Muscle of leg (tissue), 11 donors: ENCODE results near the gene GNAT3. TPM values are rescaled to one million over a fixed set of nuclear protein-coding genes. Genes with fewer than 3 reads are reported as not detected.

Source experiments
- DNase-seq: peaks from one replicate; pipeline ENCODE4 v3.0.0; 2013
- H3K27ac ChIP-seq: one replicate; pipeline ENCODE4 v1.5.1; 2013; ENCODE audit warnings: mild to moderate bottlenecking, low read length, control low read depth
- H3K27me3 ChIP-seq: one replicate; pipeline ENCODE4 v1.6.1; 2013; ENCODE audit warnings: low read length; ENCODE audit not compliant: control insufficient read depth, insufficient read depth
- H3K36me3 ChIP-seq: one replicate; pipeline ENCODE4 v1.6.1; 2013; ENCODE audit warnings: low read length; ENCODE audit not compliant: control insufficient read depth, insufficient read depth
- H3K4me1 ChIP-seq: one replicate; pipeline ENCODE4 v1.6.1; 2013; ENCODE audit warnings: low read length; ENCODE audit not compliant: control insufficient read depth, insufficient read depth
- H3K4me3 ChIP-seq: one replicate; pipeline ENCODE4 v1.5.1; 2013; ENCODE audit warnings: low read length, control low read depth
- H3K9me3 ChIP-seq: replicated peaks from 2 replicates; pipeline ENCODE4 v1.6.1; 2013; ENCODE audit warnings: low read depth, low read length; ENCODE audit not compliant: control insufficient read depth
- WGBS: methylation state at CpG from one replicate; pipeline ENCODE4 v1.1.5; 2013; ENCODE audit warnings: missing lambda C conversion rate; ENCODE audit not compliant: insufficient coverage; 5-methylcytosine and 5-hydroxymethylcytosine counted together
- polyA plus RNA-seq, 8 donors: library from polyadenylated mRNA; unstranded; fragments of 120-200 nt; gene quantifications; one replicate each; pipeline versions ENCODE4 v1.2.1 to v1.2.3, GENCODE V29; 2013; ENCODE audit warnings: inconsistent platforms in 1 of 8, low replicate concordance in 1 of 8; ENCODE audit not compliant: insufficient read length in 8 of 8, insufficient read depth in 1 of 8
- total RNA-seq: library from RNA; stranded (reverse); fragments of 120-200 nt; gene quantifications from one replicate; pipeline ENCODE4 v1.2.4, GENCODE V29; 2013

GNAT3 gene
- total and polyA plus RNA-seq, 9 donors = 0.10 to 0.27 (median 0.13) TPM; not detected in 2

DNA sequence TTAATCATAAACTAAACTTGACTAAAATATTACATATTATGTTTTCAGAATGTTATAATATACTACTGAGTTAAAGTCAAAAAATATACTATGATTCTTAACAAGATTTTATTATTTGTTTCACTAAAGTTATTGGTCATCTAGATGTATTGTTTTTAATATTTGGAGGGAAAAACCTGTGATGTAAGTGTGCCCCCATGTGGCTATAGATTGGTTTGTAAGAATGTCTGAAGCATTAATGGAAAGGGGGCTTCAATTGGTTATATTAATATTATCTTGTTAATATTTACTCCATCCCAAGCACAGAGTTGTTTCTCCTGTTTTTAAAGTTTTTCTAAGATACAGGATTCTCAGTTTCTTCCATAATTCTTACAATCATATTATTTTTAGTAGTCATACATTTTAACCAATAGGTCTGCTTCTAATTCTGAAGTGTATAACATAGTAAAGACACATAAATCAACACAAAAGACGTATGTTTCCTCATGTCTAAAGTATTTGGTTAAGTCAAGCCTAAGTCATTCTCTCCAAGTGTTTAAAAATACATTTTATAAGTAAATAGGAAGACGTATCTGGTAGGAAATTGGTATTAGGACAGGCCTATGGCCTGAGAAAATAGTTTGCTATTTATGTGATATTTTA is 58.0 kb downstream of the GNAT3 start:
- H3K9me3 ChIP-seq = no peaks in the 10 kb centered on the region
- H3K27ac ChIP-seq = no peak overlapping the region
- H3K4me3 ChIP-seq = no peak overlapping the region
- no peaks in the 10 kb centered on the region for H3K36me3 ChIP-seq
- DNase-seq = peak; percentile 63
- H3K27me3 ChIP-seq = no peaks in the 10 kb centered on the region
- WGBS = no CpG with 5 or more reads among the region's 2 CpGs
- no peaks in the 10 kb centered on the region for H3K4me1 ChIP-seq

DNA sequence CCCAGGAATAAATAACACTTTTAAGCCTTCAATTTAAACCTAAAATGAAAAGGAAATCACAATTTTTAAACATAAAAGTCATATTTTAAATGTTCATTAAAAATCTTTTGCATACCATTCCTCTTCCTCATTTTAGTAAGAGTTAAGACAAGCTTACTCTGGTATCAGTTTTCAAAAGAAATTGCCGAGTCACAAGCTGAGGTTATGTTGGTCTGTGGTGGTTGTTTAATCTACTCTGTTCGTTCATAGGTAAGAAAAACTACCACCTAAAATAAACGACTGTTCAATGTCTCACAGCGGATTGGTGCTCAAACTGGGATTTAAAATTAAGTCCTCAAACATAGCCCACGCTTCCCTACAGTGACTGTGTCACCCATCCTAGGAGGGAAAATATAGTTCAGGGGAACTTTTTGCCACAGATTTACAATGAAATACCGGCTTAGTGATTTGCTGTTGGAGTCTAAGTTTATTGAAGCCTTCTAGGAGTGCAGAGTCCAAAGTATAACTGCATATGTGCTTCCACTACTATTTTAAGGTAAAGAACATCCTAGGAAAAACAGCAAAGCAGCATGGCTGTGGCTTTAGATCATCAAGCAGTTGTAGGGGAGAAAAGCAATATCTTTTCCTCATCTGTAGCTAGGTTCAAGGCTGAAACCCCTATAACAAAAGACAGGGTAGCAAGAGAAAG is 61.1 kb downstream of the GNAT3 start:
- H3K27me3 ChIP-seq = no peaks in the 10 kb centered on the region
- H3K27ac ChIP-seq = no peak overlapping the region
- no peaks in the 10 kb centered on the region for H3K36me3 ChIP-seq
- H3K4me1 ChIP-seq = no peaks in the 10 kb centered on the region
- DNase-seq = no peak
- H3K4me3 ChIP-seq = no peak overlapping the region
- H3K9me3 ChIP-seq = no peaks in the 10 kb centered on the region
- no CpG with 5 or more reads among the region's 6 CpGs for WGBS

DNA sequence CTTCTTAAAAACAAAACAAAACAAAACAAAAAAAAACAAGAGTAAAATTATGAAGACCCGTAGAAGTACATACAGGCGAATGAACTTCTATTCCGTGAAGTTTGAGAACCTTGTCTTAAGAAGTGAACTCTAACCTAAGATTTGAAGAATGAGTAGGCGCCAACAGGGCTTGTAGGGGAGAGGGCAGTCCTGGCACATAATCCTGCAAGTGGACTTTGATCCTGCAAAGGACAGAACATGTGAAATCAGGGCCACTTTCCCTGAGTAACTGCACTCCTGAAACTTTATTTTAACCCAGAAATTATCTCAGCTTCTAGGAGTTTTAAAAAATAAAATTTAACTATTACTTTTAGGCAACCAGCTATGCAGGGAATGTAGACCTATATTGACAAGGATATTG is 62.0 kb downstream of the GNAT3 start:
- no peaks in the 10 kb centered on the region for H3K36me3 ChIP-seq
- 90% methylated on average over 3 of the region's 4 CpGs for WGBS
- no peak overlapping the region for H3K4me3 ChIP-seq
- H3K27me3 ChIP-seq = no peaks in the 10 kb centered on the region
- H3K4me1 ChIP-seq = no peaks in the 10 kb centered on the region
- DNase-seq = no peak
- H3K27ac ChIP-seq = no peak overlapping the region
- no peaks in the 10 kb centered on the region for H3K9me3 ChIP-seq

DNA sequence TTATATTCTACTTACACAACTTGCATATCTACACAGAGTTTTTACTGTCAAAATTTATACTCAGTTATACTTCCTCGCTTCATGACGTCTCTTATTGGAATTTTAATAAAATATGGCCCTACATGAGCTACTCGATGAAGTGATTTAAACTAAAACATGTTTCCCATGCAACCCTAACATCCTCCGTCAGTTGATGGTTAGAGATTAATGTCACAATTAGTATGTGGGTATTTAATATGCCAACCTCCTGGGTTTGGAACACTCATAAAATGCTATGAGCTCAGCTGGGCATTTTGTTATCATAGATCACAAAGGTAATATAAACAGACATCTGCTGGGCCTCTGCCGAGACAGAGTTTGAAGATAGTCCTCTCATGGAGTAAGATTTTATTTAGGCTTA is 66.5 kb downstream of the GNAT3 start:
- no peaks in the 10 kb centered on the region for H3K27me3 ChIP-seq
- H3K27ac ChIP-seq = no peak overlapping the region
- H3K36me3 ChIP-seq = no peaks in the 10 kb centered on the region
- no CpG with 5 or more reads among the region's 5 CpGs for WGBS
- DNase-seq = no peak
- no peak overlapping the region for H3K4me3 ChIP-seq
- H3K9me3 ChIP-seq = no peaks in the 10 kb centered on the region
- peaks cover 3% of the 10 kb centered on the region for H3K4me1 ChIP-seq

DNA sequence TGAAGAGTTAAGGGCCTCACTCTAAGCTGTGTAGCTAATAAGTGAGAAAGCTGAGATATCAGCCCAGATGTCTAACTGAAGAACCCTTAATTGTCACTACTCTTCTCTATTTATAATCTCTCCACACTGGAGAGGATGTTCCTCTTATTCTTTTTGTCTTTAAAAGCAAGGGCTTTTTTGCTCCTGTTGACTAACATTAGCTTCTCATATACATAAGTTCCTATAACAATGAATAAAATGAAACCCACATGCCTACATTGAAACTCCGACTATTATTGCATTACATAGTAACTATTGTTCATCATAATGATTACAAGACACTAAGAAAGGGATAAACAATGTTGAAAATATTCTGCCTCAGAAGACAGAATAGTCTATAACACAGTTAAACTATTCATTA is 67.1 kb downstream of the GNAT3 start:
- no peak for DNase-seq
- Histone ChIP-seq H3K9me3 (no peaks in the 10 kb centered on the region), H3K4me1 (peaks cover 3% of the 10 kb centered on the region), H3K27me3 (no peaks in the 10 kb centered on the region), H3K36me3 (no peaks in the 10 kb centered on the region), H3K4me3 (no peak overlapping the region), H3K27ac (no peak overlapping the region)
- no CpG with 5 or more reads among the region's 1 CpG for WGBS

DNA sequence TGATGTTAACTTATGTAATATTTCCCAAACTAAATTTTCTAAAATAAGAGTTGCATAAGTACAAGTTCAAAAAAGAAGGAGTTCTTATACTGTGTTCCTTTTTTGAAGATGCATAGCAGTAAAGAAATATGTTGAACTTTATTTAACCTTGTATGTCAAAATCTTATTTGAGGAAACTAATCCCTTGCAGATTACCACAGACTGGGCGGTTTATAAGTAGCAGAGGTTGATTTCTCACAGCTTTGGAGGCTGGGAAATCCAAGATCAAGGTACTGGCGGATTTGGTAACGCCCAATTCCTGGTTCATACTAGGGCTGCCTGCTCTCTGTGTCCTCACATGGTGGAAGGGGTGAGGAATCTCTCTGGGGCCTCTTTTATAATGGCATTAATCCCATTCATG is 68.5 kb downstream of the GNAT3 start:
- DNase-seq = peak; percentile 34
- H3K4me3 ChIP-seq = no peak overlapping the region
- WGBS = no CpG with 5 or more reads among the region's 3 CpGs
- peaks cover 3% of the 10 kb centered on the region for H3K4me1 ChIP-seq
- no peaks in the 10 kb centered on the region for H3K36me3 ChIP-seq
- H3K27me3 ChIP-seq = no peaks in the 10 kb centered on the region
- no peak overlapping the region for H3K27ac ChIP-seq
- H3K9me3 ChIP-seq = no peaks in the 10 kb centered on the region

DNA sequence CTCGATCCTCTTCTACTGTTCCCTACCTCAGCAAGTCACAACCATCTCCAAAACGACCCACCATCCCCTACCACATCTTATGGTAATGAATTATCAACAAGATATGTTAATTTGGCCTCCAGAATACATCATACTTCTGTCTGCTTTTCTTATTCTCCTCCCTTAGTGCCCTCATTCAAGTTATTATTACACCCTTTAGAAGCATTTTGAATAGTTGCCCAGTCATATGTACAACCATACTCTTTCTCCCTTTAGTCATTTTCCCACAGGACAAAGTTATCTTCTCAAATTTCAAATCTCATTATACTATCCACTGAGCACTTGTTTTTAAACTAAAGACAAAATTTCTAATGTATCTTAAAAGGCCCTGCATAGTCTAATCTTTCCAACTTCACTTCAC is 71.0 kb downstream of the GNAT3 start:
- H3K9me3 ChIP-seq = no peaks in the 10 kb centered on the region
- H3K27ac ChIP-seq = peak overlapping the region; percentile 71
- H3K27me3 ChIP-seq = no peaks in the 10 kb centered on the region
- H3K4me3 ChIP-seq = no peak overlapping the region
- H3K4me1 ChIP-seq = peaks cover 3% of the 10 kb centered on the region
- H3K36me3 ChIP-seq = no peaks in the 10 kb centered on the region
- 8% methylated on average over 2 of the region's 2 CpGs for WGBS
- DNase-seq = peak; percentile 75

DNA sequence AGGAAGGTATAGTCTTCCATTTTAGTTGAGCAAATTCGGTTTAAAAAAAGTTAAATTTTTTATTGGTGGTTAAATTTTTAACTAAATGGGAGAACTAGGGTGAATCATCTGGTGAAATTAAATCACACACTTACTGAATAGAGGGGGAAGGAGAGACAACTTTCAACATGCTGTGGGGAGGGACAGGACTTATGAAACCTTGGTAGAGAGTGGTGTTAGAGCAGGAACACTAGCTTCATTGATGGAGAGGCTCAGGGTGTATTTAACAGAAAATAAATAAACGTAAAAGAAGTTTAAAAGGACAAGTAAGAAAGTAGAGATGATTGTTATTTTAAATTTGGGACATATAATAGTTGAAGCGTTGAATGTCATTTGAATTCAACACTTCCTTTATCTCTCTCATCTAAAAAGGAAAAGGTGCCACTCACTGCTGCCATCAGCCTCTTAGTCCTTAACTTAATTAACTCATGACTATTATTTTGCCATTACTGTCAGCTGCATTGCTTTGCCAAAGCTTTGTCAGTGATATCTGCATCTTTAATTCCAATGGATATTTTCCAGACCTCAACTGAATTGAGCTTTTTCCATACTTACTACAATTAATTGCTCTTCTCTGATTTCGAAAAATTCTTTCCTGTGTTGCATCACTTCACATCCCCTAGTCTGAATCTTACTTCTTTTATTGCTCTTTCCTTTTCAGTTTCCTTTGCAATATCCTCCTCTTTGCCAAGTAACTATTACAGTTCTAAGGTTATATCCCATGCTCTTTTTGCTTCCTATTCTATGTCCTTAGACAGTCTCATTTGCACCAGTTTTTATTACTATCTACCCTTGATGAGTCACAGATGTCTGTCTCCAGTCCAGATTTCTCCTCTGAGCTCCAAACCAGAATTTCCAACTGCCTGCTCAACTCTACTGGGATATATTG is 71.7 kb downstream of the GNAT3 start:
- 14% methylated on average over 1 of the region's 4 CpGs for WGBS
- H3K4me1 ChIP-seq = peaks cover 3% of the 10 kb centered on the region
- no peaks in the 10 kb centered on the region for H3K9me3 ChIP-seq
- H3K36me3 ChIP-seq = no peaks in the 10 kb centered on the region
- H3K27ac ChIP-seq = peak overlapping the region; percentile 71
- no peak overlapping the region for H3K4me3 ChIP-seq
- DNase-seq = peak; percentile 98
- no peaks in the 10 kb centered on the region for H3K27me3 ChIP-seq

DNA sequence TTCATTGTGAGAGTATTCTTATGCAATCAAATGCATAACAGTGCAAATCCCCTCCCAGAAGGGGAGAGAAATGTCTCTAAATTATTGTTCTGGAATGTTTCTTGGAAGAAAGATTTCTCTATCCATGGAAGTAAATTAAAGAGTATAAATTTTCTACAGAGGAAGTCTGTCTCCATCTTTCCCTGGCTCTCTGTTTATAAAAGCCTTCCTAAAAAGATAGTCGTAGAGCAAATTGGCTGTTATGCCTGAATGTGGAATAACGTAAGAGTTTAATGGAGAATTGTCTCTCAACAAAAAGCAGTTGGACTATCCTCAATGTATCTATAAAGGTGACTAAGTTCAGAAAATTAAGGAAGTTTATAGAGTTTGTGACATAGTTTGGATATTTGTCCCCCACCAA is 76.3 kb downstream of the GNAT3 start:
- Histone ChIP-seq H3K36me3 (no peaks in the 10 kb centered on the region), H3K4me3 (no peak overlapping the region), H3K4me1 (peaks cover under 1% of the 10 kb centered on the region), H3K27me3 (no peaks in the 10 kb centered on the region), H3K27ac (peak overlapping the region; percentile 14), H3K9me3 (no peaks in the 10 kb centered on the region)
- WGBS = no CpG with 5 or more reads among the region's 2 CpGs
- DNase-seq = peak; percentile 78

DNA sequence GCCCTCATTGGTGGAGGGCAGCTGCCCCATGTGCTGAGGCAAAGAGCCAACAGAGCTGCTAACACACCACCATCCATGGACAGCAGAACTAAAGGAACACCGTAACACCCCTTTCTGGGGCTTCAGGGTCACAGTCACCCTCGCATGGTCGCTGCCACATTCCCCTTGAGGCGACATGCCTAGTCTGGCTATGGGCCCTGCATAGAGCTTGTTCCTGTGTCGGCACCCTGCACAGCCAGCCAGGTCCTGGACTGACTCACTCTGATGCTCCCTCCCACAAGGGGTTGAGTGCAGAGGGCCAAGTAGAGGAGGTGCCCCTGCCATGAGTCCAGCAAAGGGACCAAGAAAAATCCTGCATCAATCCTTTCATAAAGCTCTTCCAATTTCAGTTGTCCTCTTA is 77.8 kb downstream of the GNAT3 start:
- no peak overlapping the region for H3K27ac ChIP-seq
- no peak for DNase-seq
- no peak overlapping the region for H3K4me3 ChIP-seq
- 89% methylated on average over 5 of the region's 5 CpGs for WGBS
- H3K27me3 ChIP-seq = no peaks in the 10 kb centered on the region
- no peaks in the 10 kb centered on the region for H3K9me3 ChIP-seq
- H3K4me1 ChIP-seq = no peaks in the 10 kb centered on the region
- H3K36me3 ChIP-seq = no peaks in the 10 kb centered on the region
